NCI-H226 (cell line): ENCODE results near the gene MSL2.
A peak's percentile ranks its signal among the peaks of the same experiment; 100 is the strongest.
"Not testable (repeated sequence)": the region's sequence is repeated elsewhere in the genome, so short reads cannot be mapped to it uniquely, and the experiment has no call there.

ENCODE experiments used
- DNase-seq: peaks from one replicate; pipeline ENCODE4 v3.0.0-alpha.2; 2015

MSL2 gene

GRCh38 chr3:136189859-136190617 lies 6.1 kb downstream of the MSL2 start:
- no peak for DNase-seq

- DNase-seq: no peak
Measured at GRCh38 chr3:136189043-136189442, 7.1 kb downstream of the MSL2 start.

- no peak for DNase-seq
Measured at GRCh38 chr3:136187868-136188267, 8.3 kb downstream of the MSL2 start.

- no peak for DNase-seq
Measured at GRCh38 chr3:136186846-136187245, 9.3 kb downstream of the MSL2 start.

- peak; percentile 37 for DNase-seq
Measured at GRCh38 chr3:136186344-136186743, 9.8 kb downstream of the MSL2 start.

- no peak for DNase-seq
Measured at GRCh38 chr3:136184703-136185102, 11.4 kb downstream of the MSL2 start.

GRCh38 chr3:136181741-136182140 lies 14.4 kb downstream of the MSL2 start:
- DNase-seq: no peak

- no peak for DNase-seq
Measured at GRCh38 chr3:136177876-136178275, 18.3 kb downstream of the MSL2 start.

- no peak for DNase-seq
Measured at GRCh38 chr3:136173939-136174490, 22.1 kb downstream of the MSL2 start.

- peak; percentile 60 for DNase-seq
Measured at GRCh38 chr3:136171097-136171542, 25.0 kb downstream of the MSL2 start.

- not testable (repeated sequence) for DNase-seq
Measured at GRCh38 chr3:136168236-136168635, 27.9 kb downstream of the MSL2 start.

GRCh38 chr3:136166507-136166906 lies 29.6 kb downstream of the MSL2 start:
- no peak for DNase-seq

- not testable (repeated sequence) for DNase-seq
Measured at GRCh38 chr3:136163607-136164006, 32.5 kb downstream of the MSL2 start.

- no peak for DNase-seq
Measured at GRCh38 chr3:136162322-136162721, 33.8 kb downstream of the MSL2 start.

GRCh38 chr3:136161516-136161915 lies 34.6 kb downstream of the MSL2 start:
- no peak for DNase-seq

- no peak for DNase-seq
Measured at GRCh38 chr3:136152963-136153362, 43.2 kb downstream of the MSL2 start.

- no peak for DNase-seq
Measured at GRCh38 chr3:136152176-136152843, 43.8 kb downstream of the MSL2 start.

- no peak for DNase-seq
Measured at GRCh38 chr3:136151219-136151618, 44.9 kb downstream of the MSL2 start.

GRCh38 chr3:136149667-136150066 lies 46.5 kb downstream of the MSL2 start:
- peak; percentile 12 for DNase-seq

GRCh38 chr3:136146981-136147729 lies 49.0 kb downstream of the MSL2 start:
- DNase-seq: no peak

GRCh38 chr3:136144397-136144796 lies 51.7 kb downstream of the MSL2 start:
- not testable (repeated sequence) for DNase-seq

GRCh38 chr3:136142592-136142991 lies 53.5 kb downstream of the MSL2 start:
- peak; percentile 91 for DNase-seq

- peak; percentile 22 for DNase-seq
Measured at GRCh38 chr3:136141891-136142290, 54.2 kb downstream of the MSL2 start.
